ENCODE data around the gene PRR22. TPM values are rescaled to one million over a fixed set of nuclear protein-coding genes. Genes with fewer than 3 reads are reported as not detected.
A peak's percentile ranks its signal among the peaks of the same experiment; 100 is the strongest.

Gene PRR22
- total RNA-seq, 1 experiment from 2014 or later = 8.1 TPM

DNA sequence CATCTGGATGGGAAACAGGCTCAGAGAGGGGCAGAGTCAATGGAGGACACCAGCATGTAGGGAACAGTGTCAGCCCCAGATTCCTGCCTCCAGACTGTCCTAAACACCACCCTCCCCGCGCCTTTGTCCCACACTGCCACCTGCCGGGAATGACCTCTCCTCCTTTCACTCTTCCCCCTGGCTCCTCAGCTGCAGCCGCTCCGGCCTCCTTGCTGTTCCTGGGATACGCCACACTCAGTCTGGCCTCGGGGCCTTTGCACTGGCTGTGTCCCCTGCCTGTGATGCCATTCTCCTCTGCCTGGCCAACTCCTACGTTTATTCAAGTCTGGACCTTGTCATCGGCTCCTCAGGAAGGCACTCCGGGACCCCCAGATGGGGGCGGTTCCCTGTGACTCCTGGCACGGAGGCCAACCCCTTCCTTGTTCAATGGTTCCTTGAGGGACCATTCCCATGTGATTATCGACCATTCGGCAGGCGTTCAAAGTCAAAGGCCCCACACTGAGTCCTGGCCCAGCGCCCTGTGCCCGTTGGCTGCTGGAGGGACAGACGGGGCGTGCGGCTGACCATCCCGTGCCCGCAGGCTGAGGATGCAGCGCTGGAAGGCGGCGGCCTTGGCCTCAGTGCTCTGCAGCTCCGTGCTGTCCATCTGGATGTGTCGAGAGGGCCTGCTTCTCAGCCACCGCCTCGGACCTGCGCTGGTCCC lies 39.2 kb upstream of the PRR22 start:
- H3T11ph ChIP-seq (ENCODE audit: low read length) = no peak overlapping the region
- H2AFZ ChIP-seq (ENCODE audit: low read length) = no peak overlapping the region
- H4K8ac ChIP-seq (replicated peaks; ENCODE audit: insufficient read length, low read depth, low read length) = no peak overlapping the region
- Mint-ChIP-seq H3K36me3 (ENCODE audit: insufficient read depth in 1 of 3, low read depth in 3 of 3) (no peaks in the 10 kb centered on the region), H3K4me3 (no peak overlapping the region), H3K4me1 (peaks cover 2 to 13% of the 10 kb centered on the region in 2 experiments; a peak in 2 of 4 replicates), H3K27me3 (ENCODE audit: low read depth) (peaks cover 12% of the 10 kb centered on the region), H3K27ac (peak overlapping the region in 1 of 3 experiments; percentile 34; a peak in 1 of 7 replicates), H3K9me3 (peaks cover 0 to 1% of the 10 kb centered on the region in 2 experiments; a peak in 2 of 5 replicates)
- H2AK5ac ChIP-seq (ENCODE audit: insufficient read length, low read length) = no peak overlapping the region
- no peaks in the 10 kb centered on the region for H3K27me3 ChIP-seq (ENCODE audit: insufficient read depth, low read length)
- H3K79me1 ChIP-seq (ENCODE audit: insufficient read depth, low read depth, low read length, poor library complexity, severe bottlenecking) = no peaks in the 10 kb centered on the region
- no peaks in the 10 kb centered on the region for H3K79me2 ChIP-seq (ENCODE audit: insufficient read depth, low read length)
- H2BK5ac ChIP-seq (ENCODE audit: insufficient read length, low read length) = no peak overlapping the region
- H3K27ac ChIP-seq (ENCODE audit: insufficient read length, low read depth, low read length) = no peak overlapping the region
- no peak overlapping the region for H3K4me2 ChIP-seq (ENCODE audit: insufficient read depth, insufficient read length, low read length)
- no peak overlapping the region for H2BK12ac ChIP-seq (ENCODE audit: insufficient read length, low read depth, low read length)
- H4K5ac ChIP-seq (ENCODE audit: insufficient read length, low read depth, low read length) = no peak overlapping the region
- H2BK20ac ChIP-seq (ENCODE audit: low read depth, low read length, poor library complexity, severe bottlenecking) = no peak overlapping the region
- no peaks in the 10 kb centered on the region for H3K9me3 ChIP-seq (ENCODE audit: control insufficient read depth, low read depth, low read length)
- H3K14ac ChIP-seq (ENCODE audit: insufficient read depth, low read length) = no peak overlapping the region; the same call in 1 of the 2 replicates
- H3K23me2 ChIP-seq (ENCODE audit: insufficient read length, low read depth, low read length, poor library complexity, severe bottlenecking) = peaks cover 8% of the 10 kb centered on the region
- no peak overlapping the region for H2BK15ac ChIP-seq (ENCODE audit: low read depth, low read length)
- H3K4me1 ChIP-seq (ENCODE audit: insufficient read depth, low read length) = no peaks in the 10 kb centered on the region
- DNase-seq = peak; percentile 74
- no peak overlapping the region for H4K91ac ChIP-seq (ENCODE audit: insufficient read length, low read depth, low read length)
- H3K9ac ChIP-seq (ENCODE audit: extremely low read depth, insufficient read length, low read length) = no peak overlapping the region
- TF ChIP-seq, protein P1, sequence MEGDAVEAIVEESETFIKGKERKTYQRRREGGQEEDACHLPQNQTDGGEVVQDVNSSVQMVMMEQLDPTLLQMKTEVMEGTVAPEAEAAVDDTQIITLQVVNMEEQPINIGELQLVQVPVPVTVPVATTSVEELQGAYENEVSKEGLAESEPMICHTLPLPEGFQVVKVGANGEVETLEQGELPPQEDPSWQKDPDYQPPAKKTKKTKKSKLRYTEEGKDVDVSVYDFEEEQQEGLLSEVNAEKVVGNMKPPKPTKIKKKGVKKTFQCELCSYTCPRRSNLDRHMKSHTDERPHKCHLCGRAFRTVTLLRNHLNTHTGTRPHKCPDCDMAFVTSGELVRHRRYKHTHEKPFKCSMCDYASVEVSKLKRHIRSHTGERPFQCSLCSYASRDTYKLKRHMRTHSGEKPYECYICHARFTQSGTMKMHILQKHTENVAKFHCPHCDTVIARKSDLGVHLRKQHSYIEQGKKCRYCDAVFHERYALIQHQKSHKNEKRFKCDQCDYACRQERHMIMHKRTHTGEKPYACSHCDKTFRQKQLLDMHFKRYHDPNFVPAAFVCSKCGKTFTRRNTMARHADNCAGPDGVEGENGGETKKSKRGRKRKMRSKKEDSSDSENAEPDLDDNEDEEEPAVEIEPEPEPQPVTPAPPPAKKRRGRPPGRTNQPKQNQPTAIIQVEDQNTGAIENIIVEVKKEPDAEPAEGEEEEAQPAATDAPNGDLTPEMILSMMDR (conservative IDR thresholded peaks at IDR 0.05) = peak; percentile 45; the same call in 2 of the 3 replicates
- H3K23ac ChIP-seq (ENCODE audit: insufficient read length, low read depth, low read length) = no peak overlapping the region
- no peak overlapping the region for H3K56ac ChIP-seq (ENCODE audit: insufficient read length, low read depth, low read length)
- no peaks in the 10 kb centered on the region for H4K20me1 ChIP-seq (ENCODE audit: control insufficient read depth, insufficient read depth, insufficient read length)
- no peak overlapping the region for H3K18ac ChIP-seq (ENCODE audit: insufficient read length, low read depth, low read length)
- H3K4ac ChIP-seq (ENCODE audit: low read depth, low read length) = no peak overlapping the region
- H2BK120ac ChIP-seq (ENCODE audit: low read depth, low read length, poor library complexity, severe bottlenecking) = no peak overlapping the region
- WGBS (ENCODE audit: extremely low coverage, insufficient read length, low lambda C conversion rate) = no CpG with 5 or more reads among the region's 30 CpGs

Data from H9 (cell line).